ENCODE measurements around the gene SLC6A6. TPM values are rescaled to one million over a fixed set of nuclear protein-coding genes. Genes with fewer than 3 reads are reported as not detected.

SLC6A6 gene
- total RNA-seq, 1 donor from 2014 or later, result 24.2 TPM

DNA sequence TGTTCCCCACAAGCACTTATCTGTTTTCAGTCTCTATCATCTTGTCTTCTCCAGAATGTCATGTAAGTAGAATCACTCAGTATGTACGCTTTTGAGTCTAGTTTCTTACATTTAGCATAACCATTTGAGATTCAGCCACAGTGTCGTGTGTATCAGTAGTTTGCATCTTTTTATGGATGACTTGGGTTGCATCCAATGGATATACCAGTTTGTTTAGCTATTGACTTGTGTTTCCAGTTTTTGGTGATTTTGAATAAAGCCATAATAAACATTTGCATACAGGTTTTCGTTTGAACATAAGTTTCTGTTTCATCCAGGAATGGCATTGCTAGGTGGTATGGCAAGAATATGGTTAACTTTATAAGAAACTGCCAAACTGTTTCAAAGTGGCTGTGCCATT lies 125.7 kb downstream of the SLC6A6 start:
- H3K27me3 ChIP-seq (ENCODE audit: insufficient read depth, low read length), result peaks cover 8% of the 10 kb centered on the region
- Mint-ChIP-seq H3K27me3 (ENCODE audit: low read depth, unreplicated experiment) (peaks cover 3% of the 10 kb centered on the region), H3K27ac (ENCODE audit: unreplicated experiment) (no peak overlapping the region), H3K4me1 (ENCODE audit: low read depth, unreplicated experiment) (peaks cover 14% of the 10 kb centered on the region), H3K9me3 (ENCODE audit: unreplicated experiment) (peaks cover 4% of the 10 kb centered on the region), H3K36me3 (ENCODE audit: low read depth, unreplicated experiment) (no peaks in the 10 kb centered on the region), H3K4me3 (ENCODE audit: unreplicated experiment) (no peak overlapping the region)
- H3K4me3 ChIP-seq (ENCODE audit: insufficient read depth, low read depth, low read length), result no peak overlapping the region
- no peak overlapping the region for H2AFZ ChIP-seq (ENCODE audit: low read depth, low read length)
- H3K9me3 ChIP-seq (ENCODE audit: insufficient read depth, low read depth, low read length), result no peaks in the 10 kb centered on the region
- no peak overlapping the region for H3K4me2 ChIP-seq (ENCODE audit: low read length)
- FAIRE-seq, result no peak
- no peak for TF ChIP-seq EZH2 (IDR thresholded peaks at IDR 0.05; ENCODE audit: insufficient read depth, low read length)
- TF ChIP-seq, protein P1, sequence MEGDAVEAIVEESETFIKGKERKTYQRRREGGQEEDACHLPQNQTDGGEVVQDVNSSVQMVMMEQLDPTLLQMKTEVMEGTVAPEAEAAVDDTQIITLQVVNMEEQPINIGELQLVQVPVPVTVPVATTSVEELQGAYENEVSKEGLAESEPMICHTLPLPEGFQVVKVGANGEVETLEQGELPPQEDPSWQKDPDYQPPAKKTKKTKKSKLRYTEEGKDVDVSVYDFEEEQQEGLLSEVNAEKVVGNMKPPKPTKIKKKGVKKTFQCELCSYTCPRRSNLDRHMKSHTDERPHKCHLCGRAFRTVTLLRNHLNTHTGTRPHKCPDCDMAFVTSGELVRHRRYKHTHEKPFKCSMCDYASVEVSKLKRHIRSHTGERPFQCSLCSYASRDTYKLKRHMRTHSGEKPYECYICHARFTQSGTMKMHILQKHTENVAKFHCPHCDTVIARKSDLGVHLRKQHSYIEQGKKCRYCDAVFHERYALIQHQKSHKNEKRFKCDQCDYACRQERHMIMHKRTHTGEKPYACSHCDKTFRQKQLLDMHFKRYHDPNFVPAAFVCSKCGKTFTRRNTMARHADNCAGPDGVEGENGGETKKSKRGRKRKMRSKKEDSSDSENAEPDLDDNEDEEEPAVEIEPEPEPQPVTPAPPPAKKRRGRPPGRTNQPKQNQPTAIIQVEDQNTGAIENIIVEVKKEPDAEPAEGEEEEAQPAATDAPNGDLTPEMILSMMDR (IDR thresholded peaks at IDR 0.05; ENCODE audit: insufficient read depth, low read depth, low read length), result no peak
- no peak overlapping the region for H3K27ac ChIP-seq (ENCODE audit: low read depth, low read length)
- no peak overlapping the region for H3K9ac ChIP-seq (ENCODE audit: low read length)
- no peaks in the 10 kb centered on the region for H3K79me2 ChIP-seq (ENCODE audit: insufficient read depth, low read length)
- no peak for DNase-seq (ENCODE audit: low read depth)
- H4K20me1 ChIP-seq (ENCODE audit: insufficient read depth, low read length), result no peaks in the 10 kb centered on the region
- no peaks in the 10 kb centered on the region for H3K4me1 ChIP-seq (ENCODE audit: insufficient read depth, low read length)
- H3K36me3 ChIP-seq (ENCODE audit: insufficient read depth, low read length), result no peaks in the 10 kb centered on the region

DNA sequence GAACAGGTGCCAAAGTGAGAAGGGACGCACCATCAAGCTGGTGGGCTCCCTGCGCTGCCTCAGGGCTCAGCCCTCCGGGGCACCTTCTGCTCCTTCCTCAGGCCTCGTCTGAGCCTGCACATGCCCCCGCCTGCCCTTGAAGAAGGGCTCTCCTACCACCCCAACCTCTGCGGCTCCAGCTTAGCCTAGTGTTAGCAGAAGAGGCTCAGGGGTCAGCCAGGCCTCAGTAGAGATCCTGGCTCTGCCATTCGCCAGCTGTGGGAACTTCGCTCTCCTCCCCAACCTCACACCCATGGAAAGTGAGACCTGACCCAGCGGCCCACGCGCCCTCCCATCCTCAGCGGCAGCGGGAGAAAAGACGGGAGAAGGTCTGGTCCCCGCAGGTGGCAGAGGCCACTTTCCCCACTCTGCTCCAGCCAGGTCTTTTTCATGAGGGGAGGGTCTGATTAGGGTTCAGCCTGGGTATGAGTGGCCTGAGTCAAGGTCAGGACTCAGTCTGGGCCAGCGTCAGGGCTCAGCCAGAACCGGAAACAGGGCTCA lies 129.5 kb downstream of the SLC6A6 start:
- Mint-ChIP-seq H3K9me3 (ENCODE audit: unreplicated experiment) (peaks cover 4% of the 10 kb centered on the region), H3K4me1 (ENCODE audit: low read depth, unreplicated experiment) (no peaks in the 10 kb centered on the region), H3K27me3 (ENCODE audit: low read depth, unreplicated experiment) (peaks cover 25% of the 10 kb centered on the region), H3K36me3 (ENCODE audit: low read depth, unreplicated experiment) (no peaks in the 10 kb centered on the region), H3K27ac (ENCODE audit: unreplicated experiment) (no peak overlapping the region), H3K4me3 (ENCODE audit: unreplicated experiment) (no peak overlapping the region)
- Histone ChIP-seq H3K4me2 (ENCODE audit: low read length) (no peak overlapping the region), H2AFZ (ENCODE audit: low read depth, low read length) (no peak overlapping the region), H3K4me1 (ENCODE audit: insufficient read depth, low read length) (no peaks in the 10 kb centered on the region), H3K79me2 (ENCODE audit: insufficient read depth, low read length) (no peaks in the 10 kb centered on the region), H3K4me3 (ENCODE audit: insufficient read depth, low read depth, low read length) (no peak overlapping the region), H3K27ac (ENCODE audit: low read depth, low read length) (no peak overlapping the region), H3K9ac (ENCODE audit: low read length) (no peak overlapping the region), H3K27me3 (ENCODE audit: insufficient read depth, low read length) (peaks cover 19% of the 10 kb centered on the region), H3K9me3 (ENCODE audit: insufficient read depth, low read depth, low read length) (no peaks in the 10 kb centered on the region), H4K20me1 (ENCODE audit: insufficient read depth, low read length) (no peaks in the 10 kb centered on the region), H3K36me3 (ENCODE audit: insufficient read depth, low read length) (no peaks in the 10 kb centered on the region)
- FAIRE-seq (no peak), DNase-seq (ENCODE audit: low read depth) (no peak)
- TF ChIP-seq, protein P1 (IDR thresholded peaks at IDR 0.05; ENCODE audit: insufficient read depth, low read depth, low read length), result no peak
- no peak for TF ChIP-seq EZH2 (IDR thresholded peaks at IDR 0.05; ENCODE audit: insufficient read depth, low read length)

DNA sequence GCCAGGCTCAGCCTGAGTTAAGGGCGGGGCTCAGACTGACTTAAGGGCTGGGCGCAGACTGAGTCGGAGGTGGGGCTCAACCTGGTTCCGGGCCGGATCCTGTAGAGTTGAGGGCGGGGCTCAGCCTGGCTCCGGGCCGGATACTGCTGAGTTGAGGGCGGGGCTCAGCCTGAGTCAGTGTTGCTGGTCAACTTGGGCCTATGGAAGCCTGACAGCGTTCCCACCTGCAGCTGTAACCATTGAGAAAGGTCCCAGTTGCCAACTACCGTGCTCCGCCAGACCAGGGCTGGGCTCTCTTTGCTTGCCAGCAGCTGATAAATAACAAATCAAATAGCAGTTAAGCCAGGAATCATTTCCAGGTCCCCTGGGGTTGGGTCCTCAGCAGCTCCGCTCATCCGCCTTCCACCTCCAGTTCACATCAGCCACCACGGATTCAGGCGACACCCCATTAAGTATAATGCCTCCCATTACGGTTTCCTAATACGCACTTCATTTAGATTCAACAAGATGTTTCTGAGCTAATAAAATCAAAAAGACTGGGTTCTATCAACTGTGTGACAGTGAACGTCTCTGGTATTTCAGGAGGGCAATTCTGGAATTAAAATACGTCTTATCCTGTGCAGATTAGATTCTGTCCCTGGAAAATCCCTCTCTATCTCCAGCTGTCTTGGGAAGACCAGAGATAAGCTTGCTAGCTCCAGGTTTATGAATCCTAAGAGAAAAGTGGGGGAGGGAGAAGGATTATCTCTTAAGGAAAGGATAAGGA lies 130.5 kb downstream of the SLC6A6 start:
- DNase-seq (ENCODE audit: low read depth) (no peak), FAIRE-seq (no peak)
- no peaks in the 10 kb centered on the region for H3K4me1 Mint-ChIP-seq (ENCODE audit: low read depth, unreplicated experiment)
- Histone ChIP-seq H3K36me3 (ENCODE audit: insufficient read depth, low read length) (no peaks in the 10 kb centered on the region), H2AFZ (ENCODE audit: low read depth, low read length) (no peak overlapping the region), H3K4me1 (ENCODE audit: insufficient read depth, low read length) (no peaks in the 10 kb centered on the region), H3K4me2 (ENCODE audit: low read length) (no peak overlapping the region), H3K27me3 (ENCODE audit: insufficient read depth, low read length) (peaks cover 19% of the 10 kb centered on the region), H3K27ac (ENCODE audit: low read depth, low read length) (no peak overlapping the region), H3K9me3 (ENCODE audit: insufficient read depth, low read depth, low read length) (no peaks in the 10 kb centered on the region), H3K9ac (ENCODE audit: low read length) (no peak overlapping the region), H3K79me2 (ENCODE audit: insufficient read depth, low read length) (no peaks in the 10 kb centered on the region), H3K4me3 (ENCODE audit: insufficient read depth, low read depth, low read length) (no peak overlapping the region), H4K20me1 (ENCODE audit: insufficient read depth, low read length) (no peaks in the 10 kb centered on the region)
- H3K27ac Mint-ChIP-seq (ENCODE audit: unreplicated experiment), result no peak overlapping the region
- no peak for TF ChIP-seq EZH2 (IDR thresholded peaks at IDR 0.05; ENCODE audit: insufficient read depth, low read length)
- TF ChIP-seq, protein P1 (IDR thresholded peaks at IDR 0.05; ENCODE audit: insufficient read depth, low read depth, low read length), result no peak
- peaks cover 4% of the 10 kb centered on the region for H3K9me3 Mint-ChIP-seq (ENCODE audit: unreplicated experiment)
- H3K36me3 Mint-ChIP-seq (ENCODE audit: low read depth, unreplicated experiment), result no peaks in the 10 kb centered on the region
- peaks cover 29% of the 10 kb centered on the region for H3K27me3 Mint-ChIP-seq (ENCODE audit: low read depth, unreplicated experiment)
- no peak overlapping the region for H3K4me3 Mint-ChIP-seq (ENCODE audit: unreplicated experiment)

Measured in astrocyte (in vitro differentiated cells and primary cell).